ENCODE results near the gene SIPA1L3. TPM values are rescaled to one million over a fixed set of nuclear protein-coding genes. Genes with fewer than 3 reads are reported as not detected.

SIPA1L3 gene
- total RNA-seq, 2 donors from 2014 or later = 29.5 to 32.2 TPM

DNA sequence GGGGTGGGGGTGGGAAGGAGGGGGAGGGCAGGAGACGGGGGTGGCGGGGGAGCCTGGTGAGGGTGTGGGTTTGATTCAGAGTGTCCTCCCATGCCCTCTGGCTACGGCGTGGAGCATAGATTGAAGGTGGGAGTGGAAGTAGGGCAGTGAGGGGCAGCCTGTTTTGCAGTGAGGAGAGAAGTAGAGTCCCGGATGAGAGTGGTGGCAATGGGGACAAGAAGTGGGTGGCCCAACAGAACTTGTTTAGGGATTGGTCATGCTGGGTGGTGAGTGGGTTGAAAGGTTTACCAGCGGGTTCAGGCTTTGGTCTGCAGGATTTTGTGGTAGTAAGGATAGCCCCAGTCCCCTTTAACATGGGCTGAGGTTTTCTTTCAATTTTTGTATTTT is 35.5 kb downstream of the SIPA1L3 start:
- ATAC-seq (no peak), DNase-seq (no peak)
- no peak overlapping the region for H3K4me3 Mint-ChIP-seq
- no peak overlapping the region for H3K27ac Mint-ChIP-seq
- no peaks in the 10 kb centered on the region for H3K9me3 ChIP-seq (ENCODE audit: control insufficient read depth, low read length, poor library complexity, severe bottlenecking)
- H3K4me1 Mint-ChIP-seq = peaks cover 9% of the 10 kb centered on the region
- no peaks in the 10 kb centered on the region for H3K27me3 Mint-ChIP-seq
- no peaks in the 10 kb centered on the region for H3K36me3 Mint-ChIP-seq (ENCODE audit: low read depth)

DNA sequence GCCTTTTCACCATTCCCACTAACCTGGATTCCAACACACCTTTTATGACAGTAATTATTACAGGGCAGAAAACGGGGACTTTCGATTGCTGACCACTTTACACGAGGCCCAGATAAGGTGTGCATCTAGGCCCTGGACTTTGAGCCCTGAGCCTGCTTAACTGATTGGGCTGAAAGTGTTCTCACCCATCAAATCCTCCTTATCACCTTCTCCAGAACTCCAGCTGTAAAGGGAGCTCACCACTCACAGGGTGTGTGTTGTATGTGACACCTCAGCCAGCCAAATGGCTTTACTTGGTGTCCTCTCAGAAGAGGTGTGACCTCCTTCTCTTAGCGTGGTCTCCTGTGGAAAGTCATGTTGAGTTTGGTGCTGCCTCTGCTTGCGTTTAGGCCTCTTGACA is 36.5 kb downstream of the SIPA1L3 start:
- ATAC-seq = no peak
- Mint-ChIP-seq H3K4me1 (peaks cover 6% of the 10 kb centered on the region), H3K27me3 (no peaks in the 10 kb centered on the region), H3K4me3 (no peak overlapping the region), H3K27ac (no peak overlapping the region), H3K36me3 (ENCODE audit: low read depth) (no peaks in the 10 kb centered on the region)
- no peak for DNase-seq
- H3K9me3 ChIP-seq (ENCODE audit: control insufficient read depth, low read length, poor library complexity, severe bottlenecking) = no peaks in the 10 kb centered on the region

DNA sequence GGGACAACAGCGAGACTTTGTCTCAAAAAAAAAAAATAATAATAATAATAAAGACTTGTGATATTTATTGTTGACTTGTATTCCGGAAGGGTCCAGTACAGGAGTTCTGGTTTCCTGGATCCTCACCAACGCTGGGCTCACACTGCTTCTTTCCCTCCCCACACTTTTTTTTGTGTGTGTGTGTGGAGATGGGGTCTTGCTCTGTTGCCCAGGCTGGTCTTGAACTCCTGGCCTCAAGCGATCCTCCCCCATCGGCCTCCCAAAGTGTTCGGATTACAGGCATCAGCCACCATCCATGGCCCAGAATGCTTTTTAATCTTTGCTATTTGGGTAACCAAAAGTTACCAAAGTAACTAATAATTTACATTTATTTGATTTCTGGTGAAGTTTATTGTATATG is 39.1 kb downstream of the SIPA1L3 start:
- H3K36me3 Mint-ChIP-seq (ENCODE audit: low read depth) = no peaks in the 10 kb centered on the region
- H3K9me3 ChIP-seq (ENCODE audit: control insufficient read depth, low read length, poor library complexity, severe bottlenecking) = no peaks in the 10 kb centered on the region
- no peak for ATAC-seq
- H3K4me3 Mint-ChIP-seq = no peak overlapping the region
- peaks cover 6% of the 10 kb centered on the region for H3K4me1 Mint-ChIP-seq
- no peak for DNase-seq
- H3K27ac Mint-ChIP-seq = no peak overlapping the region
- no peaks in the 10 kb centered on the region for H3K27me3 Mint-ChIP-seq

DNA sequence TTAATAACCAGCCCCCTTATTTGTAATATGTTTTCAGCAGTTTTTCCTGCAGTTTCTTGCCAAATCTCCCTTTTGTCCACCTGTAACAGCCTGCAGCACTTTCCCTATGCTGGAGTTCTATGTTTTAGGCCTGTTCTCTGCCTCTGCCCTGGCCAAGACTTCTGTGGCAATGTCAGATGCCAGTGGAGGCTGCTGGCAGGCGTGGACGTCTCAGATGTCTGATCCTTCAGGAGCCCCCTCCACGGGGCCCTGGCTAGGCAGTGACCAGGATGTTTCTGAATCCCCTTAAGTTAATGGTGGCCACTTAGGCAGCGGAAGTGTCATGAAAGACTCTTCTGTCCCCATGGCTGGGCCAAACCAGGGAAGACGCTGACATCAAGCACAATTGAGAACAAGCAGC is 40.8 kb downstream of the SIPA1L3 start:
- H3K4me1 Mint-ChIP-seq = no peaks in the 10 kb centered on the region
- DNase-seq = no peak
- peak overlapping the region; percentile 24 for H3K27ac Mint-ChIP-seq
- no peaks in the 10 kb centered on the region for H3K36me3 Mint-ChIP-seq (ENCODE audit: low read depth)
- H3K27me3 Mint-ChIP-seq = no peaks in the 10 kb centered on the region
- H3K9me3 ChIP-seq (ENCODE audit: control insufficient read depth, low read length, poor library complexity, severe bottlenecking) = no peaks in the 10 kb centered on the region
- no peak overlapping the region for H3K4me3 Mint-ChIP-seq
- no peak for ATAC-seq

DNA sequence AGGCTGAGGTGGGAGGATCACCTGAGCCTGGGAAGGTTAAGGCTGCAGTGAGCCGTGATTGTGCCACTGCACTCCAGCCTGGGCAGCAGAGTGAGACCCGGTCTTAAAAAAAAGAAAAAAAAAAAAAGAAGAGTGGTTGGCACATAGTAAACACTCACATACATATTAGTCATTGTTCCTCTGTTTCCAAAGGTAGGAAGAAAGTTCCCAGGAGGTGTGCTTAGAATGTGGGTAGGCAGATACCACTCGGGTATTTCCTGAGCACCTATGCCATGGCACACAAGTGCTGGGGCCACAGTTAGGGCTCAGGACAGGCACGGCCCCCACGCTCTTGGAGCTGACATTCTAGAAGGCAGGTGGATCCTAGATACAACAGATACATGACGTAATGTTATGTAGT is 41.4 kb downstream of the SIPA1L3 start:
- no peaks in the 10 kb centered on the region for H3K9me3 ChIP-seq (ENCODE audit: control insufficient read depth, low read length, poor library complexity, severe bottlenecking)
- ATAC-seq (no peak), DNase-seq (no peak)
- H3K36me3 Mint-ChIP-seq (ENCODE audit: low read depth) = no peaks in the 10 kb centered on the region
- H3K27me3 Mint-ChIP-seq = no peaks in the 10 kb centered on the region
- H3K27ac Mint-ChIP-seq = peak overlapping the region; percentile 24
- no peak overlapping the region for H3K4me3 Mint-ChIP-seq
- no peaks in the 10 kb centered on the region for H3K4me1 Mint-ChIP-seq

DNA sequence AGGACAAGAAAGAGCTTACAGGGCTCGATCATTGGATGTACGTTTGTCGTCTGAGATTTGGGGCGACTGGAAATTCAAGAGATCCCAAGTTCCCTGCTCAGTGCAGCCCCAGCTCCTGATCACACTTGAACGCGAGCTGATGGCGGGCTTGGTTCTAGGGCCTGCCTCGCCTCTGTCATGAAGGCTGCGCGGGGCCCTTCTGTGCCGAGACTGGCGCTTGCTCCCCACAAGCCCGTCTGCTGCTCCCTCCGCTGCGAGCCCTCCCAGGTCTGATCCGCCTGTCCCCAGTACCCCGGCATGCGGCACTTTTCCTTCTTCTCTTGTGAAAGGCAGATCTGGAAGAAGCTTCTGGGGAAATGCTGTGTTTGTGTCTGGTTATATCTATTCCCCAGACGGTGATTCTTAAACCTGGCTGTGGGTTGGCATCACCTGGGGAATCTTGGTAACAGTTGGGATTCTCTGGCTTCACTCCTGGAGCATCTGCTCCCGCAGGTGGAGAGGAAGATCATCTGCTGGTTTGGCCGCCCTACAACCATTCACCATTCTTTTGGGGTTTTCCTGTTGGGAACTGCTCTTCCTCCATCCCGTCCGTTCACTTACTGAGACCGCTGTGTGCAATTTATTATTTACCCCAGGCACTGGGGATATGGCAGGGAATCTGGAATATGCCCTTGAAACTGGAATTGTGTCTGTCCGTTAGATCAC is 43.6 kb downstream of the SIPA1L3 start:
- Mint-ChIP-seq H3K27ac (no peak overlapping the region), H3K4me3 (no peak overlapping the region), H3K27me3 (no peaks in the 10 kb centered on the region), H3K36me3 (ENCODE audit: low read depth) (no peaks in the 10 kb centered on the region), H3K4me1 (no peaks in the 10 kb centered on the region)
- DNase-seq = no peak
- no peaks in the 10 kb centered on the region for H3K9me3 ChIP-seq (ENCODE audit: control insufficient read depth, low read length, poor library complexity, severe bottlenecking)
- no peak for ATAC-seq

DNA sequence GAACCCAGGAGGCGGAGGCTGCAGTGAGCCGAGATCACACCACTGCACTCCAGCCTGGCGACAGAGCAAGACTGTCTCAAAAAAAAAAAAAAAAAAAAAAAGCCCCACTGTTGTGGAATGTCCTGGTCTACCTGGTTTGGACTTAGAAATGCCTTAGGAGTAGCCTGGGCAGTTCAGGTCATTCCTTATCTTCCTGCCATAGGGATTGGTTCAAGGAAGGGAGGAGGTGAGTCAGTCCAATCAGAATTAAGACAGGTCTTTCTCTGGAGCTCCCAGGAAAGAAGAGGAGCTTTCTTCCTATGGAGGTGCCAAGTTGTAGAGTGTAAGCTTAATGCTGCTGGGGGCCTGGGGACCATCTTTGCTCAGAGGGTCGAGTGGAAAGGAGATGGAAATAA is 44.8 kb downstream of the SIPA1L3 start:
- Mint-ChIP-seq H3K36me3 (ENCODE audit: low read depth) (no peaks in the 10 kb centered on the region), H3K27me3 (no peaks in the 10 kb centered on the region), H3K27ac (no peak overlapping the region), H3K4me3 (no peak overlapping the region), H3K4me1 (no peaks in the 10 kb centered on the region)
- DNase-seq (no peak), ATAC-seq (no peak)
- no peaks in the 10 kb centered on the region for H3K9me3 ChIP-seq (ENCODE audit: control insufficient read depth, low read length, poor library complexity, severe bottlenecking)

DNA sequence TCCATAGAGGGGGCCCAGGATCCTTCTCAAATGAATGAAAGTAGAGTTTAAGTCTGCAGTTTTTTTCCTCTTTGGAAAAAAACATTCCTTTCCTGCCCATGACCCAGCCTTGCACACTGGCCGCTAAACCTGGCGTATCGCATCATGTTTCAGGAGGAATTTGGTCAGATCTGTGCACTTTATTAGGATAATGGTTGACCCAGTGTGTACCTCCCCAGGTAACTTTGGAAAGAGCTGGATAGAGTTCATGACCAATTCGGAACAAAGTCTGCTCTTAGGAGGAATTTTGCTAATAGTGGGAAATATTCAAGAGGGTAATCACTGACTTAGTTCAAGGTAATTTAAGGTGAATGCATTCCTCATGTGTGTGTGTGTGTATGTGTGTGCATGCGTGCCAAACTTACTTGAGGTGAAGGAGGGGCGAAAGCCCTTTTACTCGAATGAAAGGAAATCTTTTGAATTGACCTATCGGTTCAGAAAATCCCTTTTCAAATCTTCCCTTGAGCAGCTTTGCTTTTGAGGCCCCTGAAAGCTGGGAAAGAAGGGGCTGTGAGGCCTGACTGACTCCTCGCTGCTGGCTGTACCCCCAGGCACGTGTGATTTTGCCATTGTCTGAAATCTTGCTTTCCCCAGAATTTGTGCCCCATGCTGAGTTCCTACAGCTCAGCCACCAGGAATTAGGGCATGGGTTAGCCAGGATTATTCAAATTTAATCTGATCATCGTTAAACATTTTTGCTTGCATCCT is 46.3 kb downstream of the SIPA1L3 start:
- Mint-ChIP-seq H3K36me3 (ENCODE audit: low read depth) (no peaks in the 10 kb centered on the region), H3K27ac (no peak overlapping the region), H3K4me3 (no peak overlapping the region), H3K4me1 (no peaks in the 10 kb centered on the region), H3K27me3 (no peaks in the 10 kb centered on the region)
- H3K9me3 ChIP-seq (ENCODE audit: control insufficient read depth, low read length, poor library complexity, severe bottlenecking) = no peaks in the 10 kb centered on the region
- ATAC-seq (no peak), DNase-seq (no peak)

DNA sequence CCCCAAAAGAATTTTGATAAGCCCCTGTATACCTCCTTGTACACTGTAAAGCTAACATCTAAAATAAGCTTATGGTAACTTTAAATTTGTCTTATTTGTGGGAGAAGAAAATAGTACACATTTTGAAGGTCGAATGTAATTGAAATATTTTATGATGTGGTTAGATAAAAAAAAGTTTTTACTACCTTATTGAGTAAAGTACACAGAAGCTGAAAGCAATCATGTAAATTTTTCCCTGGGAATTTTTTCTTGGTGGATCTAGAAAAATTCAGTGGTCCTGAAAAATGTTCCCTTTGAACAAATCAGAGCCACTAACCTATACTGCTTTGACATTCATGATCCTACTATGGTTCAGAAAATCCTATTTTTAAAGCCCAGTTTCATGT is 46.9 kb downstream of the SIPA1L3 start:
- no peaks in the 10 kb centered on the region for H3K9me3 ChIP-seq (ENCODE audit: control insufficient read depth, low read length, poor library complexity, severe bottlenecking)
- Mint-ChIP-seq H3K36me3 (ENCODE audit: low read depth) (no peaks in the 10 kb centered on the region), H3K4me3 (no peak overlapping the region), H3K27ac (no peak overlapping the region), H3K27me3 (no peaks in the 10 kb centered on the region), H3K4me1 (no peaks in the 10 kb centered on the region)
- DNase-seq (no peak), ATAC-seq (no peak)

DNA sequence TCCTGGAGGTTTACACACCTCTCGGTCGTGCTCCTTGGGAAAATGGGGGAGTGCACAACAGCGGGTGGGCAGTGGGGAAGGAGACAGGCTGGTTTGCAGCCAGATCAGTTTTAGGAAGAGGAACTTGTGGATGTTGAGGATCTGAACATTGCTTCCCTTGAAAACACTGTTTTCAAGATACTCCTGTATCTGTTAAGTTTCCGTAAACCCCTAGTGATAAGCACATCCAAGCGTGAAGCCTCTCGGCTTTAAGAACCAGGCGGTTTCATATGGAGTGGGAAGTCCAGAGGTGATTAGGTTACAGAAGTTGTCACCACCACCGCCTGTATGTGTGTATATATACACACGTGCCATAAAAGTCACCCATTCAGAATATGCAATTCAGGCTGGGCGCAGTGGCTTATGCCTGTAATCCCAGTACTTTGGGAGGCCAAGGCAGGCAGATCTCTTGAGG is 47.4 kb downstream of the SIPA1L3 start:
- Mint-ChIP-seq H3K27ac (no peak overlapping the region), H3K27me3 (no peaks in the 10 kb centered on the region), H3K36me3 (ENCODE audit: low read depth) (no peaks in the 10 kb centered on the region), H3K4me3 (no peak overlapping the region), H3K4me1 (no peaks in the 10 kb centered on the region)
- H3K9me3 ChIP-seq (ENCODE audit: control insufficient read depth, low read length, poor library complexity, severe bottlenecking) = no peaks in the 10 kb centered on the region
- ATAC-seq = no peak
- DNase-seq = no peak

DNA sequence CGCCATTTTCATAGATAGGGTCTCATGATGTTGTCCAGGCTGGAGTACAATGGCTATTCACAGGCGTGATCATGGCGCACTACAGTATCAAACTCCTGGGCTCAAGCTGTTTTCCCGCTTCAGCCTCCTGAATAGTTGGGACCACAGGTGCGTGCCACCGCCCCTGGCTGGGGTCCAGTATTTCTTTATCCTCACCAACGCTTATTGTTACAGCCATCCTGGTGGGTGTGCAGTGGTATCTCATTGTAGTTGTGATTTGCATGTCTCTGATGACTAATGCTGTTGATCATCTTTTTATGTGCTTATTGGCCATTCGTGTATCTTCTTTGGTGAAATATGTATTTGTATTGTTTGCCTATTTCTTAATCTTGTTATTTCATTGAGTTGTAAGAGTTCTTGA is 49.0 kb downstream of the SIPA1L3 start:
- Mint-ChIP-seq H3K27ac (no peak overlapping the region), H3K36me3 (ENCODE audit: low read depth) (no peaks in the 10 kb centered on the region), H3K4me1 (no peaks in the 10 kb centered on the region), H3K4me3 (no peak overlapping the region), H3K27me3 (no peaks in the 10 kb centered on the region)
- ATAC-seq (no peak), DNase-seq (no peak)
- no peaks in the 10 kb centered on the region for H3K9me3 ChIP-seq (ENCODE audit: control insufficient read depth, low read length, poor library complexity, severe bottlenecking)

DNA sequence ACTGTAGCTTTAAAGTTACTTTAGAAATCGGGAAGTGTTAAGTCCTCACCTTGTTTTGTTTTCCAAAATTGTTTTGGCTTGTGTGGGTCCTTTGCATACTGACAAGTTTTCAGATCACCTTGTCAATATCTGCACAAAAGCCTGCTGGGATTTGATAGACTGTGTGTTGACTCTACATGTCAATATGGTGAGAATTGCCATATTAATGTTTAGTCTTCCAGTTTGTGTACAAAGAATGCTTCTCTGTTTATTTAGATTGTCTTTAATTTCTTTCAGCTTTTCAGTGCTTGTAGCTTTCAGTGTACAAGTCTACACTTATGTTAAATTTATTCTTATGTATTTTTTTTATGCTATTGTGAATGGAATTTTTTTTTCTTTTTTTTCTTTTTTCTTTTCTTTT is 50.2 kb downstream of the SIPA1L3 start:
- ATAC-seq (no peak), DNase-seq (no peak)
- H3K27me3 Mint-ChIP-seq = no peaks in the 10 kb centered on the region
- H3K4me3 Mint-ChIP-seq = no peak overlapping the region
- H3K4me1 Mint-ChIP-seq = no peaks in the 10 kb centered on the region
- no peaks in the 10 kb centered on the region for H3K36me3 Mint-ChIP-seq (ENCODE audit: low read depth)
- peaks cover 6% of the 10 kb centered on the region for H3K9me3 ChIP-seq (ENCODE audit: control insufficient read depth, low read length, poor library complexity, severe bottlenecking)
- H3K27ac Mint-ChIP-seq = no peak overlapping the region

DNA sequence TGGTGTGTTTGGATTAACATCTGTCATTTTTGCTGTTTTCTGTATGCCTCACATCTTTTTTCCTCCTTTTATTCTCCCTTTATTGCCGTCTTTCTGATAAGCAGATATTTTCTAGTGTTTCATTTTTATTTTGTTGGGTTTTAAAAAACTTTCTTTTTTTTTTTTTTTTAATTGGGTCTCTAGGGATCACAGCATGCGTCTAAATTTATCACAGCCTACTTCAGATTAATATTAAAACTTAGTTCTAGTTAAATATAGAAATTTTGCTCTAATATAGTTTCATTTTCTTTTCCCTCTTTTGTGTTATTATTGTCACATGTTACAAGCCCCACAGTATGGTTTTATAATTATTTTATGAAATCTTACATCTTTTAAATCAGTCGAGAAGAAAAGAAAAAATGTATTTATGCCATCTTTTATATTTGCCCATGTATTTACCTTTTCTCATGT is 52.7 kb downstream of the SIPA1L3 start:
- H3K36me3 Mint-ChIP-seq (ENCODE audit: low read depth) = no peaks in the 10 kb centered on the region
- H3K4me3 Mint-ChIP-seq = no peak overlapping the region
- no peak for ATAC-seq
- no peaks in the 10 kb centered on the region for H3K4me1 Mint-ChIP-seq
- H3K27ac Mint-ChIP-seq = no peak overlapping the region
- peaks cover 6% of the 10 kb centered on the region for H3K9me3 ChIP-seq (ENCODE audit: control insufficient read depth, low read length, poor library complexity, severe bottlenecking)
- DNase-seq = no peak
- H3K27me3 Mint-ChIP-seq = no peaks in the 10 kb centered on the region

DNA sequence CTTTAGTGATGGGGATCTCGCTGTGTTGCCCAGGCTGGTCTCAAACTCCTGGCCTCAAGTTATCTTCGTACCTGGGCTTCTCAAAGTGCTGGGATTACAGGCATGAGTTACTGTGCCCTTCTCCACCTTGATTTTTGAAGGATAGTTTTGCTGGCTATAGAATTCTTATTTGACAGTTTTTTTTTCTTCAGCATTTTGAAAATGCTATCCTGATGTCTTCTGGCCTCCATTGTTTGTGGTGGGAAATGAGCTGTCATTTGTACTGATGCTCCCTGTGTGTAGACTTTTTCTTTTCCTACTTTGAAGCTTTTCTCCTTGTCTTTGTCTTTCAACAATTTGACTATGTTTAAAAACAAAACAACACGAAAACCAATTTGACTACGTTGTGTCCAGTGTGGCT is 54.2 kb downstream of the SIPA1L3 start:
- H3K27ac Mint-ChIP-seq = no peak overlapping the region
- no peak overlapping the region for H3K4me3 Mint-ChIP-seq
- no peaks in the 10 kb centered on the region for H3K36me3 Mint-ChIP-seq (ENCODE audit: low read depth)
- no peaks in the 10 kb centered on the region for H3K27me3 Mint-ChIP-seq
- no peaks in the 10 kb centered on the region for H3K4me1 Mint-ChIP-seq
- ATAC-seq = no peak
- no peak for DNase-seq
- H3K9me3 ChIP-seq (ENCODE audit: control insufficient read depth, low read length, poor library complexity, severe bottlenecking) = peaks cover 6% of the 10 kb centered on the region

Data from T-helper 17 cell (primary cell).